ENCODE measurements around the gene GIT1. TPM values are rescaled to one million over a fixed set of nuclear protein-coding genes. Genes with fewer than 3 reads are reported as not detected.

GIT1 gene
- total and polyA plus RNA-seq, 2 of the 13 experiments (the other 11 are each of a cell fraction or from before 2014, with no cell fraction given), result 14.2 to 30.8 TPM

- TF ChIP-seq DRAP1 (CRISPR knock-in tag; IDR thresholded peaks at IDR 0.05), result peak; percentile 59; the same call in 1 of the 2 replicates
- no peak for TF ChIP-seq RELA (CRISPR knock-in tag; IDR thresholded peaks at IDR 0.05)
- TF ChIP-seq ZSCAN30 (CRISPR knock-in tag; IDR thresholded peaks at IDR 0.05), result no peak
- TF ChIP-seq KLF16 (CRISPR knock-in tag; IDR thresholded peaks at IDR 0.05), result peak in 1 of 2 experiments; percentile 15; a peak in 1 of 4 replicates
- no peak for TF ChIP-seq MTF2 (CRISPR knock-in tag; IDR thresholded peaks at IDR 0.05; ENCODE audit: borderline replicate concordance)
- no peak for TF ChIP-seq CREB3 (CRISPR knock-in tag; IDR thresholded peaks at IDR 0.05)
- no peak for TF ChIP-seq POLR2AphosphoS2 (IDR thresholded peaks at IDR 0.05; ENCODE audit: low read depth, low read length)
- TF ChIP-seq FOXM1 (CRISPR knock-in tag; IDR thresholded peaks at IDR 0.05), result no peak
- TF ChIP-seq CBX2 (IDR thresholded peaks at IDR 0.05; ENCODE audit: low read depth, low read length), result no peak
- TF ChIP-seq CBX2 (CRISPR knock-in tag; IDR thresholded peaks at IDR 0.05; ENCODE audit: low read depth), result no peak
- peak; percentile 52 for TF ChIP-seq ASH2L (IDR thresholded peaks at IDR 0.05; ENCODE audit: insufficient read length, low read depth, low read length)
- no peak for TF ChIP-seq ZBTB46 (CRISPR knock-in tag; IDR thresholded peaks at IDR 0.05; ENCODE audit: borderline replicate concordance)
- no peak for TF ChIP-seq NR3C1 (CRISPR knock-in tag; IDR thresholded peaks at IDR 0.05)
- TF ChIP-seq GTF2F1 (IDR thresholded peaks at IDR 0.05; ENCODE audit: low read length), result no peak
- no peak for TF ChIP-seq ZNF691 (CRISPR knock-in tag; IDR thresholded peaks at IDR 0.05; ENCODE audit: borderline replicate concordance, low read depth)
- TF ChIP-seq HNF4A (CRISPR knock-in tag; IDR thresholded peaks at IDR 0.05), result no peak
- no peak for TF ChIP-seq DZIP1 (CRISPR knock-in tag; IDR thresholded peaks at IDR 0.05)
- no peak for TF ChIP-seq ZNF136 (CRISPR knock-in tag; IDR thresholded peaks at IDR 0.05; ENCODE audit: low read depth)
Measured at GRCh38 chr17:29568331-29569244, 20.9 kb downstream of the GIT1 start, which contains the start of gene TP53I13 (continued).
